OCI-LY1 (cell line): Measurements from ENCODE around the gene CEP112.

Experiments used
- H2AFZ ChIP-seq: fragments of 200-600 bp; sonication (generic), shearing (Covaris generic); 2 replicates; pipeline ENCODE4 v1.6.0; 2014; ENCODE audit warnings: antibody characterized with exemption, mild to moderate bottlenecking, low read length
- H3F3A ChIP-seq: fragments of 200-600 bp; sonication (generic), shearing (Covaris generic); 2 replicates; pipeline ENCODE4 v1.6.0; 2014; ENCODE audit warnings: mild to moderate bottlenecking, antibody characterized with exemption, low read length, moderate library complexity; ENCODE audit not compliant: insufficient read depth
- H3K27ac ChIP-seq: fragments of 200-600 bp; sonication (generic); 2 replicates; pipeline ENCODE4 v1.5.1; 2014; ENCODE audit warnings: low read length, mixed run types, mild to moderate bottlenecking, low read depth; ENCODE audit not compliant: poor library complexity, severe bottlenecking
- H3K27me3 ChIP-seq: fragments of 200-600 bp; sonication (generic); 2 replicates; pipeline ENCODE4 v1.6.0; 2014; ENCODE audit warnings: antibody characterized with exemption, mild to moderate bottlenecking, low read length, moderate library complexity; ENCODE audit not compliant: insufficient read depth
- H3K36me3 ChIP-seq: fragments of 200-600 bp; sonication (generic); 2 replicates; pipeline ENCODE4 v1.6.1; 2014; ENCODE audit warnings: mild to moderate bottlenecking, antibody characterized with exemption, low read length, moderate library complexity, mixed read lengths; ENCODE audit not compliant: insufficient read depth
- H3K4me1 ChIP-seq: fragments of 200-600 bp; sonication (generic); 2 replicates; pipeline ENCODE4 v1.5.1; 2014; ENCODE audit warnings: mild to moderate bottlenecking, low read length, moderate library complexity; ENCODE audit not compliant: insufficient read depth, severe bottlenecking
- H3K4me2 ChIP-seq: fragments of 200-600 bp; sonication (generic), shearing (Covaris generic); 2 replicates; pipeline ENCODE4 v1.6.1; 2014; ENCODE audit warnings: low read length
- H3K4me3 ChIP-seq: fragments of 200-600 bp; sonication (generic); 2 replicates; pipeline ENCODE4 v1.5.1; 2014; ENCODE audit warnings: low read length, low read depth, mild to moderate bottlenecking, mixed read lengths; ENCODE audit not compliant: poor library complexity, severe bottlenecking
- H3K79me2 ChIP-seq: fragments of 200-600 bp; shearing (Covaris generic); 2 replicates; pipeline ENCODE4 v1.6.1; 2016; ENCODE audit warnings: mixed run types, low read length, mixed read lengths; ENCODE audit not compliant: insufficient read depth
- H3K9ac ChIP-seq: fragments of 200-600 bp; sonication (generic), shearing (Covaris generic); 2 replicates; pipeline ENCODE4 v1.6.1; 2014; ENCODE audit warnings: mild to moderate bottlenecking, low read length, mixed read lengths
- H3K9me2 ChIP-seq: fragments of 200-600 bp; sonication (generic), shearing (Covaris generic); 2 replicates; pipeline ENCODE4 v1.6.1; 2014; ENCODE audit warnings: low read depth, mild to moderate bottlenecking, low read length, mixed read lengths
- H3K9me3 ChIP-seq: fragments of 200-600 bp; shearing (Covaris generic); 2 replicates; pipeline ENCODE4 v1.6.1; 2014; ENCODE audit warnings: low read length, mixed read lengths
- H4K20me1 ChIP-seq: fragments of 200-600 bp; sonication (generic), shearing (Covaris generic); 2 replicates; pipeline ENCODE4 v1.6.0; 2016; ENCODE audit warnings: mild to moderate bottlenecking, low read length; ENCODE audit not compliant: insufficient read depth
- EZH2 ChIP-seq: fragments of 200-600 bp; sonication (generic), shearing (Covaris generic); IDR thresholded peaks from 2 replicates; pipeline ENCODE4 v1.8.0; 2017; ENCODE audit warnings: borderline replicate concordance, mixed run types, mild to moderate bottlenecking, antibody characterized with exemption, low read length, moderate library complexity, mixed read lengths
- TF ChIP-seq, protein P1 (sequence below): fragments of 200-600 bp; sonication (generic), shearing (Covaris generic); IDR thresholded peaks from 2 replicates; pipeline ENCODE4 v1.5.1; 2017; ENCODE audit warnings: mild to moderate bottlenecking, antibody characterized with exemption, low read length, moderate library complexity, mixed read lengths

Gene CEP112

DNA sequence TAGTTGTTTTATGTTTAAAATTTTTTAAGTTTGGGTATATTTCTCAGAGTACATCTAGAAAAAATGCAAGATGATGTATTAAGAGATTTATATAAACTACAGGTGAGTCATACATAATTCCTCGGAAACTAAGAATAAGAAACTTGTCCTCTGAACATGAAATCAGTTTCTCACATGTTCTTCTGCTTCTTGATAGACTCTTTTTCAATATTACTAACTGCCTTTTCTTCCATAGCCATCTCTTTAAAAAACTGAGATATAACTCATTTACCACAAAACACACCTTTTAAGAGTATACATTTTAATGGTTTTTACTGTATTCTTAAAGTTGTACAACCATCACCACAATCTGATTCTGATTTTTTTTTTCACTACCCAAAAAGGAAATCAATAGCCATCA, 392.1 kb downstream of the CEP112 start:
- H3K79me2 ChIP-seq, result no peaks in the 10 kb centered on the region
- H2AFZ ChIP-seq, result no peak overlapping the region
- H3K9ac ChIP-seq, result no peak overlapping the region
- no peaks in the 10 kb centered on the region for H3K27me3 ChIP-seq
- no peak overlapping the region for H3K4me3 ChIP-seq
- TF ChIP-seq, protein P1, sequence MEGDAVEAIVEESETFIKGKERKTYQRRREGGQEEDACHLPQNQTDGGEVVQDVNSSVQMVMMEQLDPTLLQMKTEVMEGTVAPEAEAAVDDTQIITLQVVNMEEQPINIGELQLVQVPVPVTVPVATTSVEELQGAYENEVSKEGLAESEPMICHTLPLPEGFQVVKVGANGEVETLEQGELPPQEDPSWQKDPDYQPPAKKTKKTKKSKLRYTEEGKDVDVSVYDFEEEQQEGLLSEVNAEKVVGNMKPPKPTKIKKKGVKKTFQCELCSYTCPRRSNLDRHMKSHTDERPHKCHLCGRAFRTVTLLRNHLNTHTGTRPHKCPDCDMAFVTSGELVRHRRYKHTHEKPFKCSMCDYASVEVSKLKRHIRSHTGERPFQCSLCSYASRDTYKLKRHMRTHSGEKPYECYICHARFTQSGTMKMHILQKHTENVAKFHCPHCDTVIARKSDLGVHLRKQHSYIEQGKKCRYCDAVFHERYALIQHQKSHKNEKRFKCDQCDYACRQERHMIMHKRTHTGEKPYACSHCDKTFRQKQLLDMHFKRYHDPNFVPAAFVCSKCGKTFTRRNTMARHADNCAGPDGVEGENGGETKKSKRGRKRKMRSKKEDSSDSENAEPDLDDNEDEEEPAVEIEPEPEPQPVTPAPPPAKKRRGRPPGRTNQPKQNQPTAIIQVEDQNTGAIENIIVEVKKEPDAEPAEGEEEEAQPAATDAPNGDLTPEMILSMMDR, result no peak
- H3K36me3 ChIP-seq, result no peaks in the 10 kb centered on the region
- H3K27ac ChIP-seq, result no peak overlapping the region
- no peaks in the 10 kb centered on the region for H3F3A ChIP-seq
- no peaks in the 10 kb centered on the region for H3K9me2 ChIP-seq
- H3K9me3 ChIP-seq, result 0 out of 2 replicates have a peak, but pooled peaks cover 7% of the 10 kb centered on the region
- no peaks in the 10 kb centered on the region for H4K20me1 ChIP-seq
- H3K4me2 ChIP-seq, result no peak overlapping the region
- no peaks in the 10 kb centered on the region for H3K4me1 ChIP-seq

- H3K27me3 ChIP-seq, result no peaks in the 10 kb centered on the region
- no peak overlapping the region for H3K9ac ChIP-seq
- no peaks in the 10 kb centered on the region for H3K79me2 ChIP-seq
- no peak overlapping the region for H2AFZ ChIP-seq
- no peak overlapping the region for H3K4me2 ChIP-seq
- no peaks in the 10 kb centered on the region for H4K20me1 ChIP-seq
- no peaks in the 10 kb centered on the region for H3K36me3 ChIP-seq
- TF ChIP-seq EZH2, result no peak
- TF ChIP-seq, protein P1, result no peak
- no peaks in the 10 kb centered on the region for H3K4me1 ChIP-seq
- 0 out of 2 replicates have a peak, but pooled peaks cover 7% of the 10 kb centered on the region for H3K9me3 ChIP-seq
- H3F3A ChIP-seq, result no peaks in the 10 kb centered on the region
- no peak overlapping the region for H3K27ac ChIP-seq
- H3K9me2 ChIP-seq, result no peaks in the 10 kb centered on the region
- no peak overlapping the region for H3K4me3 ChIP-seq
Observed at GRCh38 chr17:65799454-65799853, 392.5 kb downstream of the CEP112 start.

DNA sequence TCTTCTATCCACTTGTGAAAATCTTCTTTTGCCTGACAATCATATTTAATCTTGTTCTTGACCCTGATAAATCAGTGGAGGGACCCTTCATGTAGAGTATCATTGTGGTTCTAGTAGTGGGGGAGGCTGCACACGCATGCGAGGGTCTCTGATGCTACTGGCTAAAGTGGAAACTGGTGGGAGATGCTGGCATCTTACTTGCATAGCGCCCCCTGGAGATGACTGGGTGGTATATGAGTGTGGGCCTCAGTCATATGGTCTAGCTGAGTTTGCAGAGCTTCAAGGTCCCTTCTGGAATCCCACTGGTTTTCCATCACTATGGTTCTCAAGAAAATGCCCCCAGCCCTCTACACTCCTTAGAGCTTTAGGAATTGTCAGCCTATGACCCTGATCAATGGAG, 394.1 kb downstream of the CEP112 start:
- no peak overlapping the region for H3K4me2 ChIP-seq
- H3K4me3 ChIP-seq, result no peak overlapping the region
- H3K36me3 ChIP-seq, result no peaks in the 10 kb centered on the region
- no peak overlapping the region for H3K27ac ChIP-seq
- H3K4me1 ChIP-seq, result no peaks in the 10 kb centered on the region
- H3K79me2 ChIP-seq, result no peaks in the 10 kb centered on the region
- no peaks in the 10 kb centered on the region for H3K9me2 ChIP-seq
- no peak overlapping the region for H2AFZ ChIP-seq
- H3K9ac ChIP-seq, result no peak overlapping the region
- TF ChIP-seq, protein P1, result peak; percentile 58
- no peak for TF ChIP-seq EZH2
- H3F3A ChIP-seq, result no peaks in the 10 kb centered on the region
- no peaks in the 10 kb centered on the region for H3K27me3 ChIP-seq
- 0 out of 2 replicates have a peak, but pooled peaks cover 7% of the 10 kb centered on the region for H3K9me3 ChIP-seq
- H4K20me1 ChIP-seq, result no peaks in the 10 kb centered on the region
